Femur (tissue), 1 donor: ENCODE results near the gene SKI.

Experiments
- DNase-seq: peaks from one replicate; pipeline ENCODE4 v3.0.0-alpha.2; 2017

Gene SKI

DNA sequence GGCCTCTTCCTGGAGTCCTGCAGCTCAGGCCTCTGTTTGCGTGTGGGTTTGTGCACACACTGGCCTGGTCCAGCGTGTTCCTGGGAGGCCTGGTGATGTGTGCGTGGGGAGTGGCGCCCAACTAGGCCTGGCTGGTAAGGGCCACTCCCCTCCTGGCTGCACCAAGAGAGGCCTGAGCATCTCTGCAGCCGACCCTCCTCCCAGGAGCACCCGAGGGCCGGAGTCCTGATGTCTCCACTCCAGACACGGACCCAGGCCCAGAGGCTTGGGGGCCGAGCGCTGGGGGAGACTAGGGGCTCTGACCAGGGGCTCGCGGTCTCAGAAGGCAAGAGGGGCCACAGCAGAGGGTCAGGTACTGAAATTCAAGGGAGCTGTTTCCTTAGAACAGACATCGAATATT, 130.0 kb downstream of the SKI start:
- no peak for DNase-seq

DNA sequence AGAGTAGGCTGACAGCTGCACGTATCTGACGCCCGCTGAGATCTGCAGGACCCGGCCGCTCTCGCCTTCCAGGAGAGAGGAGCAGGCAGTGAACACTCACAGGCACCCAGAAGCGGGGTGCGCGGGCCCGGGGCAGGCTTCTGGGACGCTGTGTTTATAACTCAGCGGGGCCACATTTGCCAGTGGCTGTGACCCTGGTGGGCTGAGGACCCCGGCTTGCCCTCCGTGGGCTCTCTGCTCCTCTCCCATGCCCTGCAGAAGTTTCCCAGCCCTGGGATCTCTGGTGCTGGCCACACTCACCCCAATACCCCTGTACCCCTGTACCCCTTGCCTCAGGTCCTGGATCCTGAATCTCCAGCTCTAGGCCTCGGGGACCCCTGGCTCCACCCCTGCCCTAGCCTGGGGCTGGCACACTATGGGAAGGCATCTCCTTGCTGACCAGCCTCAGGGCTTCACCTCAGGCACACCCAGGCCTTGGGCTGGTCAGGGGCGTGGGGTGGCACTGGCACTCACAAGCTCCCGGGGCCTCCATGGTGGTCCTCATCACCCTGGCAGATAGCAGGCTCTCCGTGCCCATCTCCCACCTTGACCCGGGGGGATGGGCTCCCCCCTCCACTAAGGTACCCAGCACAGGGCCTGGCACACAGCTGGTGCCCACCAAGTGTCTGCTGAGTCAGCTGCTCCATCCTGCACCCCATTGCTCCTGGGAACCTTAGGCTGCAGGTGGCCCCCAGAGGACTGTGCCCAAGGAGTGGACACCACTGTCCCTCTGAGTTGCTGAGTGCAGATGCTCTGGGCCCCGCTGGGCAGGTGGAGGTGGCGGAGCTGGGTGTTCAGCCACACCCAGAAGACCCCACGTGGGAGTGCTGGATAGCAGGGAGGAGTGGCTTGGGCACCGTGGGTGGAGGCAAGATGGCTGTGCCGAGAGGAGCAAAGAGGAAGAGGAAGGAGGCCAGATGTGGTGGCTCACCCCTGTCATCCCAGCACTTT, 130.8 kb downstream of the SKI start:
- DNase-seq, result no peak
